WERI-Rb-1 (cell line): ENCODE measurements around the gene INVS.
A peak's percentile ranks its signal among the peaks of the same experiment; 100 is the strongest.

Experiments
- DNase-seq: peaks from one replicate; pipeline ENCODE4 v3.0.0-alpha.2; 2020
- H3K27ac ChIP-seq: fragments of 250-450 bp; sonication (Bioruptor Pico); 2 replicates; pipeline ENCODE4 v1.5.1; 2020; ENCODE audit warnings: mild to moderate bottlenecking, moderate library complexity
- H3K27me3 ChIP-seq: fragments of 250-450 bp; sonication (Bioruptor Pico); 2 replicates; pipeline ENCODE4 v1.5.1; 2021; ENCODE audit warnings: mild to moderate bottlenecking, low read depth, moderate library complexity; ENCODE audit not compliant: insufficient read depth, severe bottlenecking
- H3K36me3 ChIP-seq: fragments of 250-450 bp; sonication (Bioruptor Pico); 2 replicates; pipeline ENCODE4 v1.5.1; 2020; ENCODE audit warnings: mild to moderate bottlenecking, moderate library complexity
- H3K4me3 ChIP-seq: 2 replicates; pipeline ENCODE4 v1.5.1; 2011; ENCODE audit warnings: low read depth, mild to moderate bottlenecking, control low read depth, low read length
- H3K9me3 ChIP-seq: fragments of 250-450 bp; sonication (Bioruptor Pico); 2 replicates; pipeline ENCODE4 v1.5.1; 2021; ENCODE audit warnings: mild to moderate bottlenecking, moderate library complexity; ENCODE audit not compliant: severe bottlenecking
- CTCF ChIP-seq: IDR thresholded peaks from 2 replicates; pipeline ENCODE4 v1.5.1; 2011; ENCODE audit warnings: low read depth, mild to moderate bottlenecking, control low read depth, inconsistent platforms, low read length

INVS gene

GRCh38 chr9:100105861-100106260, 6.8 kb downstream of the INVS start:
- no peak overlapping the region for H3K27ac ChIP-seq
- no peak overlapping the region for H3K4me3 ChIP-seq
- no peak for TF ChIP-seq CTCF
- peaks cover 39% of the 10 kb centered on the region for H3K36me3 ChIP-seq
- DNase-seq, result no peak
- H3K27me3 ChIP-seq, result no peaks in the 10 kb centered on the region
- no peaks in the 10 kb centered on the region for H3K9me3 ChIP-seq

GRCh38 chr9:100106616-100107015, 7.6 kb downstream of the INVS start:
- Histone ChIP-seq H3K4me3 (no peak overlapping the region), H3K27me3 (no peaks in the 10 kb centered on the region), H3K27ac (no peak overlapping the region), H3K36me3 (peaks cover 39% of the 10 kb centered on the region), H3K9me3 (no peaks in the 10 kb centered on the region)
- no peak for TF ChIP-seq CTCF
- no peak for DNase-seq

- Histone ChIP-seq H3K4me3 (no peak overlapping the region), H3K36me3 (peaks cover 43% of the 10 kb centered on the region), H3K27ac (no peak overlapping the region), H3K9me3 (no peaks in the 10 kb centered on the region), H3K27me3 (no peaks in the 10 kb centered on the region)
- no peak for TF ChIP-seq CTCF
- no peak for DNase-seq
Observed at GRCh38 chr9:100108559-100108958, 9.5 kb downstream of the INVS start.

- Histone ChIP-seq H3K27ac (no peak overlapping the region), H3K9me3 (no peaks in the 10 kb centered on the region), H3K36me3 (peaks cover 32% of the 10 kb centered on the region), H3K4me3 (no peak overlapping the region), H3K27me3 (no peaks in the 10 kb centered on the region)
- TF ChIP-seq CTCF, result no peak
- DNase-seq, result no peak
Observed at GRCh38 chr9:100111235-100111634, 12.2 kb downstream of the INVS start.

GRCh38 chr9:100112677-100113336, 13.8 kb downstream of the INVS start:
- no peak overlapping the region for H3K4me3 ChIP-seq
- no peak for TF ChIP-seq CTCF
- H3K36me3 ChIP-seq, result peaks cover 20% of the 10 kb centered on the region
- no peak overlapping the region for H3K27ac ChIP-seq
- H3K27me3 ChIP-seq, result no peaks in the 10 kb centered on the region
- DNase-seq, result peak; percentile 33
- no peaks in the 10 kb centered on the region for H3K9me3 ChIP-seq

- Histone ChIP-seq H3K27me3 (no peaks in the 10 kb centered on the region), H3K36me3 (peaks cover under 1% of the 10 kb centered on the region; the same call in 1 of the 2 replicates), H3K9me3 (no peaks in the 10 kb centered on the region), H3K4me3 (no peak overlapping the region), H3K27ac (no peak overlapping the region)
- TF ChIP-seq CTCF, result no peak
- DNase-seq, result no peak
Observed at GRCh38 chr9:100117316-100117715, 18.3 kb downstream of the INVS start.
